ENCODE measurements around the gene RTBDN.

DNA sequence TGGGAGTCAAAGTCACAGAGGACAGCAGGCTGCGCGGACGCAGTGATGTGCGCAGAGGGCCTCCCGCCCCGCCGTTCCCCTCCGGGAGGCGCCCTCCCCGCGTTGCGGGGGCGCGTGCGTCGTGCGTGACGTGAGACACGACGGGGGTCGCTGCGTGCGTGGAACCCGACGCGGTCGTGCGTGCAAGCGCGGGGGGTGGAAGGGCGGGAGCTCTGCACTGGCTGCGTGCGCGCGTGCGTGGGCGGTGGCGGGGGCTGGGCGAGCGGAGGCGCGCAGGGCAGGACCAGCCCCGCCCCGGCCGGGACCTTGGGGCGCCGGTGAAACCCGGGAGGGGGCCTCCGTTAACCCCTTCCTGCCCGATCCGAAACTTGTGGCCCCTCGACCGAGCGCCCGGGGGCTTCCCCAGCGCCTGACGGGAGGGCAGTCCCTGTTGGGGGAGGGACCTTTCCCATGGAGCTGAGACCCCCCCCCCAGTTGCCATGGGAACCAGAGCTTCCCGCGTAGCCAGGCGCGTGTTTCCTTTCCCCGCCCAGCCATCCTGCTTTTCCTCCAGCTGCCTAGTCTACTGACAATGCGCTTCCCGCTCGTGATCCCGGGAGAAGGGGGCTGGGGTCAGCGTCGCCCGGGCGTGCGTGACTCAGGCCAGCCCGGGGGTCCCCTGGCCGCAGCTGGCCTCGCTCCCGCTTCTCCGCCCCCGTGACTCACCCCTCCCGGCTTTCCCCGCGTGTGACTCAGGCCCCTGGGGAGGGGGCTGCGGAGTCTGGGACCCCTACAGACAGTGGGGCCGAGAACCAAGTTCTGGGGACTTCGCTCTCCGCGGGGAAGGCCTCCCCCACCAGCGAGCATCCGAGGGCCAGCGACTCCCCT lies 51.7 kb downstream of the RTBDN start:
- TF ChIP-seq POLR2A (IDR thresholded peaks at IDR 0.05) = peak; percentile 79
- TF ChIP-seq, protein P1, sequence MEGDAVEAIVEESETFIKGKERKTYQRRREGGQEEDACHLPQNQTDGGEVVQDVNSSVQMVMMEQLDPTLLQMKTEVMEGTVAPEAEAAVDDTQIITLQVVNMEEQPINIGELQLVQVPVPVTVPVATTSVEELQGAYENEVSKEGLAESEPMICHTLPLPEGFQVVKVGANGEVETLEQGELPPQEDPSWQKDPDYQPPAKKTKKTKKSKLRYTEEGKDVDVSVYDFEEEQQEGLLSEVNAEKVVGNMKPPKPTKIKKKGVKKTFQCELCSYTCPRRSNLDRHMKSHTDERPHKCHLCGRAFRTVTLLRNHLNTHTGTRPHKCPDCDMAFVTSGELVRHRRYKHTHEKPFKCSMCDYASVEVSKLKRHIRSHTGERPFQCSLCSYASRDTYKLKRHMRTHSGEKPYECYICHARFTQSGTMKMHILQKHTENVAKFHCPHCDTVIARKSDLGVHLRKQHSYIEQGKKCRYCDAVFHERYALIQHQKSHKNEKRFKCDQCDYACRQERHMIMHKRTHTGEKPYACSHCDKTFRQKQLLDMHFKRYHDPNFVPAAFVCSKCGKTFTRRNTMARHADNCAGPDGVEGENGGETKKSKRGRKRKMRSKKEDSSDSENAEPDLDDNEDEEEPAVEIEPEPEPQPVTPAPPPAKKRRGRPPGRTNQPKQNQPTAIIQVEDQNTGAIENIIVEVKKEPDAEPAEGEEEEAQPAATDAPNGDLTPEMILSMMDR (IDR thresholded peaks at IDR 0.05) = peak in 2 of 5 experiments; percentile 9 to 11

Measured in transverse colon (tissue), 3 donors.